Measurements from ENCODE around the gene BTBD8.

Gene BTBD8

GRCh38 chr1:92184632-92185031 is 104.5 kb downstream of the BTBD8 start:
- no peak for TF ChIP-seq CTCF (IDR thresholded peaks at IDR 0.05; ENCODE audit: insufficient read depth, low read depth, low read length, missing control alignments)
- DNase-seq (ENCODE audit: low read depth) = peak; percentile 73
- H3K4me3 ChIP-seq (ENCODE audit: low read length) = no peak overlapping the region

- TF ChIP-seq CTCF (IDR thresholded peaks at IDR 0.05; ENCODE audit: insufficient read depth, low read depth, low read length, missing control alignments) = no peak
- DNase-seq (ENCODE audit: low read depth) = no peak
- H3K4me3 ChIP-seq (ENCODE audit: low read length) = no peak overlapping the region
Measured at GRCh38 chr1:92186081-92186480, 105.9 kb downstream of the BTBD8 start.

GRCh38 chr1:92188436-92189255 is 108.5 kb downstream of the BTBD8 start:
- no peak for DNase-seq (ENCODE audit: low read depth)
- no peak for TF ChIP-seq CTCF (IDR thresholded peaks at IDR 0.05; ENCODE audit: insufficient read depth, low read depth, low read length, missing control alignments)

GRCh38 chr1:92191726-92192125 is 111.6 kb downstream of the BTBD8 start:
- no peak overlapping the region for H3K4me3 ChIP-seq (ENCODE audit: low read length)
- DNase-seq (ENCODE audit: low read depth) = no peak
- TF ChIP-seq CTCF (IDR thresholded peaks at IDR 0.05; ENCODE audit: insufficient read depth, low read depth, low read length, missing control alignments) = no peak

More at GRCh38 chr1:92188436-92189255, 108.5 kb downstream of the BTBD8 start:
- H3K4me3 ChIP-seq (ENCODE audit: low read length) = no peak overlapping the region

- DNase-seq (ENCODE audit: low read depth) = no peak
- no peak for TF ChIP-seq CTCF (IDR thresholded peaks at IDR 0.05; ENCODE audit: insufficient read depth, low read depth, low read length, missing control alignments)
- H3K4me3 ChIP-seq (ENCODE audit: low read length) = no peak overlapping the region
Measured at GRCh38 chr1:92192246-92192645, 112.1 kb downstream of the BTBD8 start.

GRCh38 chr1:92194511-92194910 is 114.4 kb downstream of the BTBD8 start:
- no peak overlapping the region for H3K4me3 ChIP-seq (ENCODE audit: low read length)
- TF ChIP-seq CTCF (IDR thresholded peaks at IDR 0.05; ENCODE audit: insufficient read depth, low read depth, low read length, missing control alignments) = no peak
- DNase-seq (ENCODE audit: low read depth) = no peak

GRCh38 chr1:92201973-92202372 is 121.8 kb downstream of the BTBD8 start:
- no peak overlapping the region for H3K4me3 ChIP-seq (ENCODE audit: low read length)
- DNase-seq (ENCODE audit: low read depth) = no peak

More at GRCh38 chr1:92201973-92202372, 121.8 kb downstream of the BTBD8 start:
- no peak for TF ChIP-seq CTCF (IDR thresholded peaks at IDR 0.05; ENCODE audit: insufficient read depth, low read depth, low read length, missing control alignments)

Measured in epithelial cell of esophagus (primary cell).